GM13977 (cell line): Measurements from ENCODE around the gene VEPH1.

Experiments
- DNase-seq: peaks from one replicate; pipeline ENCODE4 v3.0.0; 2012; ENCODE audit warnings: low spot score
- in situ Hi-C: fragments of 300-500 bp; cut with MboI; formaldehyde crosslinking; loops from one replicate; pipeline ENCODE4 v1.12.0; 2022; ENCODE audit warnings: low sequenced_read_pairs, low pct_unique_long_range_greater_than_20kb, mixed read lengths, inconsistent platforms; ENCODE audit not compliant: unreplicated experiment
- TF ChIP-seq, protein P1 (sequence below): IDR thresholded peaks from 2 replicates; pipeline ENCODE4 v1.5.1; 2012; ENCODE audit warnings: mild to moderate bottlenecking, control low read depth; ENCODE audit not compliant: insufficient read depth; ENCODE audit errors: extremely low read depth, missing control alignments

VEPH1 gene

DNA sequence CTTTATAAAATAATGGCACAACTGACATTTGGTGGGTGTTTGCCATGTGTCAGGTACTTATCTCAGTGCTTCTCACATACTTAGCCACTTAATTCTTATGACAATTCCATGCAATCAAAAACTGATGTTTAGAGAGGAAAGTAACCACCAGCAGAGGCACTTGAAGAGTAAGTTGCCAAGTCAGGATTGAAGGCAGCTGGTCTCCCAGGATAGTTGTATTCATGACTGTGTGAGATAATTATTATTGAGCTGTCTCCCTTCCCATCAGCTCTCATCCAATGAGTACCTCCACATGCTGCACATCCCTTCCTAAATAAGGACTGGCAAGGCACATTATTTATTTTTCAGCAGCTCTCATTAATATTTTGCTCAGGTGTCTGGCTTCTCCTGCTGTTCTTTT is 4.8 kb downstream of the VEPH1 start:
- in situ Hi-C loops: no loop called here
- TF ChIP-seq, protein P1, sequence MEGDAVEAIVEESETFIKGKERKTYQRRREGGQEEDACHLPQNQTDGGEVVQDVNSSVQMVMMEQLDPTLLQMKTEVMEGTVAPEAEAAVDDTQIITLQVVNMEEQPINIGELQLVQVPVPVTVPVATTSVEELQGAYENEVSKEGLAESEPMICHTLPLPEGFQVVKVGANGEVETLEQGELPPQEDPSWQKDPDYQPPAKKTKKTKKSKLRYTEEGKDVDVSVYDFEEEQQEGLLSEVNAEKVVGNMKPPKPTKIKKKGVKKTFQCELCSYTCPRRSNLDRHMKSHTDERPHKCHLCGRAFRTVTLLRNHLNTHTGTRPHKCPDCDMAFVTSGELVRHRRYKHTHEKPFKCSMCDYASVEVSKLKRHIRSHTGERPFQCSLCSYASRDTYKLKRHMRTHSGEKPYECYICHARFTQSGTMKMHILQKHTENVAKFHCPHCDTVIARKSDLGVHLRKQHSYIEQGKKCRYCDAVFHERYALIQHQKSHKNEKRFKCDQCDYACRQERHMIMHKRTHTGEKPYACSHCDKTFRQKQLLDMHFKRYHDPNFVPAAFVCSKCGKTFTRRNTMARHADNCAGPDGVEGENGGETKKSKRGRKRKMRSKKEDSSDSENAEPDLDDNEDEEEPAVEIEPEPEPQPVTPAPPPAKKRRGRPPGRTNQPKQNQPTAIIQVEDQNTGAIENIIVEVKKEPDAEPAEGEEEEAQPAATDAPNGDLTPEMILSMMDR: no peak
- DNase-seq: no peak

DNA sequence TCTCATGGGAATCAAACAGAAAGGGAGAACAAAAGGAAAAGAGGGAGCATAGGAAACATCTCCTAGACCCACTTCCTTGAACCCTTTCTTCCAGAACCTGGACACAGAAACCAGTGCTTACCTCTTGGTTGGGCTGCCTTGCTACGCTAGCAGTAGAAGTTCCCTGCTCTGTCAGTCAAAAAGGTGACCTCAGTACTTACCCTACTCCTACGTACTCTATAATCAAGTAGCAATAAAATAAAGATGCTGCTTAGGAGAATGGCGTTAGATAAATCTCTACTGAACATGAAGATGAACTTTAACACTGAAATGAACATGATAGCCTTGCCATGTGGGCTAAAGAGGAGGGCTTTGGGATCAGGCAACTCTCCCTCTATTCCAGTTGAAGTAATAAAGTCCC is 7.4 kb downstream of the VEPH1 start:
- in situ Hi-C loops: no loop called here
- no peak for DNase-seq
- TF ChIP-seq, protein P1: no peak

DNA sequence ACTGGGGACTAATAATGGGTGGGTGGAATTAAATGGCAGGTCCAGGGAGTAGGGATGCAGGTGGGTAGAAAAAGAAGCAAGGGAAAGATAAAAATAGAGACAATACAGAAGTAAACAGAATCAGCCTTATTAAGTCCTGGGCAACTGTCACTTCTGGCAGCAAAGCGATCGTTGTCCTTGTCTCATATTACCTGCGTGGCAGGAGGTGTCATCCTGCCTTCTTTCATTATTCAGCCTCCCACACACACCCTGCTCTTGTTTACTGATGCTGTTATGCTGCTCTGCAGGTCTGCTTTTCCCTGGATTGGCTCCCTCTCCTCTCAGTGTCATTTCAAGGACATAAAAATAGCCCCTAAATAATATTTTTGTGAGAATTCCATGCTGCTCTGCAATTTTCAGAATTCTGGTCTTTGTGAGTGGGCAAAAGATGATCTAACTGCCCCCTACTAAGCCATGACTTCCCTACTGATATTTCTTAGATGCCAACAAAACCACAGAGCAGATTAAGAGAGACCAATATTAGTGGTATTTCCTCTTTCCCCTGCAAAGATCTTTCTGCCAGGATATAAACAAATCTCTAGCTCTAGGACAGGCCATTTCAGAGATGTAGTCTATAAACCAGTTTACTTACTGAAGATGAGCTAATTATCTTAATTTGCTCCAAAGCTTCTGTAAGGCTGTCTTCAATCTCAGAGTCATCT is 8.5 kb downstream of the VEPH1 start:
- in situ Hi-C loops: no loop called here
- TF ChIP-seq, protein P1: no peak
- no peak for DNase-seq

DNA sequence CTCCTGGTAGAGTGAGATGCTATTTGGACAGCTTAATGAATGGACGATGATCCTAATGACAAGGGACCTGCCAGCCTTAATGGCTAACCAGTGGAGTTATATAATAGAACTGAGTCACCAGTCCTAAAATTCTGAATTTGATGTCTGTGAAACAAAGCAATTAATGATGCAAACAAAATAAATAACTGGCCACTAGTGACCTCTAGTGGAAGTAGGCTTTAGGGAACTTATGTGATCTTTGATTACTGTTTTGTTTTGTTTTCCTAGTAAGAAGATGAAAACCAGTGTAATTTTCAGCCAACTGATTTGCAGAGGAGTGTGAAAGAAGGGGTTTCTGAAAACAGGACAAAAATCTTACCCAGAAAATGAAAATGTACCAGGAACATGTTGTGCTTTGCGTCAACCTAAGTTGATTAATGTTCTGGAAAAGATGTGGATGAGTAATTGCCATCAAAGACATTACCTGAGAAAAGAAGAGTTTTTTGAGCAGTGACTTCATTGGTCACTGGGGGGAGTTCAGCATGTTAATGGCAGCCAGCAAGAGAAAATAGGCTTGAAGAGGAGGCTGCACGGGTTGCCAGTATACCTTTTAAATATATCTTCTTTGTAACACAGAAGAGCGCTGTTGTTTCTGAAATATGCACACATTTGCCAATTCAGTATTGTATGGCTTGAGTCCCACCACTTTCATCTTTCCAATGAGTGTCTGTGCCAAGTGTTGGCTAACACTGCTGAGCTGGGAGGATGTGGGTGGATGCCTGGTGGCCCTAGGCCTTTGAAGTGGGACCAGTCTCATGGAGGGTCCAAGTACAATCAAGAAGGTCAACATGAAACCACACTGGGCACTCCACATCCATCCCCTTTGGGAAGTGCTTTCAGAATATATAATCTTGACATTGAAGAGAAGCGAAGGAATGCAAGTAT is 9.3 kb downstream of the VEPH1 start:
- in situ Hi-C loops: no loop called here
- TF ChIP-seq, protein P1: peak; percentile 48
- peak; percentile 3 for DNase-seq

DNA sequence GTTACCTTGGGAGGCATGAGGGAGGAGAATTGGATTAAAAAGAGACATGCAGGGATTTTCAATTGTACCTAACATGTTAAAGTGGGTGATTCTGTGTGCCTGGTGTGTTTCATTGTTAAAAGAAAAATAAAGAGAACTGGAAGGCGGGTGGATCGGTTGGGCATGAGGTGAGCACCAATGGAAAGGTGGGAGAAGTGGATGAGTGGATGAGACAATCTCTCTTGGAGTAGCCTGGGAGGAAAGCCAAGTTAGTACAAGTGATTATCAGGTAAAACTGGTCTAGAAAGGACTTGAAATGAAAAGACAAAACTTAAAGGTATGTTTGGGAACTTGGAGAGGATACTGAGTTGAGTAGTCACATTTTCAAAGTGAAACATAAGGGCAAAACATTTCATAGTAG is 12.1 kb downstream of the VEPH1 start:
- in situ Hi-C loops: no loop called here
- DNase-seq: no peak
- TF ChIP-seq, protein P1: no peak

DNA sequence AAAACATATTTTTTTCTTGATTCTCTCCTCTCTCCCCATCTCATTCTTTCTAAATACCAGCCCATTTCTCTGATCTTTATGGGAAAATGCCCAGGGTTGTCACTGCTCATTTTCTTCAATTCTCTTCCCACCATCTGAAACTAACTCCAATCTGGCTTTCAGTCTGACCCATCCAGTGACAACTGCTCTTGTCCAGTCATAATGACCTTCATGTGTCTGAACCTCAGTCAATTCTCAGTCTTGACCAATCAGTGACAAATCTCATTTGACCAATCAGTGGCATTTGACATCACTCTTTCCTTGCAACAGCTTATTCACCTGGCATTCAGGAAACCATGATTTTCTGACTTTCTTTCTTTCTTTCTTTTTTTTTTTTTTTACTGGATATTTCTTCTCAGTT is 15.1 kb downstream of the VEPH1 start:
- in situ Hi-C loops: no loop called here
- no peak for DNase-seq
- TF ChIP-seq, protein P1: no peak
